SU-DHL-6 (cell line): ENCODE data around the gene PPIL6.

Source experiments
- CTCF ChIP-seq: fragments of 200-600 bp; sonication (generic); IDR thresholded peaks from one replicate; pipeline ENCODE4 v1.5.1; 2017; ENCODE audit warnings: antibody characterized with exemption, mild to moderate bottlenecking, low read length, moderate library complexity; ENCODE audit not compliant: insufficient read depth, poor library complexity, severe bottlenecking
- EZH2phosphoT487 ChIP-seq: fragments of 200-600 bp; sonication (generic), shearing (Covaris generic); conservative IDR thresholded peaks from 2 replicates; pipeline ENCODE4 v1.6.1; 2018; ENCODE audit warnings: mild to moderate bottlenecking, antibody characterized with exemption, low read length, moderate library complexity, mixed read lengths

- TF ChIP-seq CTCF (no peak), EZH2phosphoT487 (no peak)
Measured at GRCh38 chr6:109453156-109453555, 12.7 kb upstream of the PPIL6 start.
